Measurements from ENCODE around the gene H1-8. TPM values are rescaled to one million over a fixed set of nuclear protein-coding genes. Genes with fewer than 3 reads are reported as not detected.
"Not testable (repeated sequence)": the region's sequence is repeated elsewhere in the genome, so short reads cannot be mapped to it uniquely, and the experiment has no call there.

H1-8 gene, protein sequence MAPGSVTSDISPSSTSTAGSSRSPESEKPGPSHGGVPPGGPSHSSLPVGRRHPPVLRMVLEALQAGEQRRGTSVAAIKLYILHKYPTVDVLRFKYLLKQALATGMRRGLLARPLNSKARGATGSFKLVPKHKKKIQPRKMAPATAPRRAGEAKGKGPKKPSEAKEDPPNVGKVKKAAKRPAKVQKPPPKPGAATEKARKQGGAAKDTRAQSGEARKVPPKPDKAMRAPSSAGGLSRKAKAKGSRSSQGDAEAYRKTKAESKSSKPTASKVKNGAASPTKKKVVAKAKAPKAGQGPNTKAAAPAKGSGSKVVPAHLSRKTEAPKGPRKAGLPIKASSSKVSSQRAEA
- not detected for polyA plus RNA-seq

DNA sequence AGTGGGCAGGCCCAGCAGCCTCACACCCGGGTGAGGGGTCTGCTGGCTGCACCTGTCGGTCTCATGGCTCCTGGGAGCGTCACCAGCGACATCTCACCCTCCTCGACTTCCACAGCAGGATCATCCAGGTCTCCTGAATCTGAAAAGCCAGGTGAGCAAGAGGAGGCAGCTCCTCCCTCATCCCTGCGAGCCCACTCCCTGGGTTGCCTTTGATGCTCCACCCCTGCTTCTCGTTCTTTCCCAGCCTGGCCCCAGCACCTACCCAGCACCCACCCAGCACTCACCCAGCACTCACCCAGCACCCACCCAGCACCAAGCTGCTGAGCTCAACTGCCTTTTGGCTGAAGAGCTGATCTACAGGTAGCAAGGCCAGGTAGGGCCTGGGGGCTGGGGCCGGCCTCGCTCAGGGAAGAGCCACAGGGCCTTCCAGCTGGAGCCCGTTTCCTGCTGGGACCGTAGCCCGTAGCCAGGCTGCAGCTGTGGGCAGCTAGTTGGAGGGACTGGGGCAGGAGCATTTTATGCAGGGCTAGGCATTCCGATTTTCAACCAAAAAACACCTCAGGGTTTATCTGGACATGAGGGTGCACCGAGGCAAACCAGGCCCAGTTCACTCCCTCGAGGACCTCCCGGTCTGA, at the start of gene H1-8:
Gene H1-8, plus strand, starts transcription at position 20 of the 635 bp plus-strand sequence. Its CDS starts 44 bp downstream, at position 64.
- peak within 1 kb of the TSS in 2 of 6 donors; percentile 2 to 71 for H3K27ac Mint-ChIP-seq

GRCh38 chr3:129493206-129493605, 49.8 kb upstream of the H1-8 start:
- Mint-ChIP-seq H3K4me3 (no peak overlapping the region), H3K4me1 (peaks cover 4 to 6% of the 10 kb centered on the region in 2 donors), H3K36me3 (peaks cover 7 to 42% (median 8%) of the 10 kb centered on the region in 3 donors), H3K27ac (peak overlapping the region in 1 of 6 donors; percentile 48), H3K27me3 (ENCODE audit: low read depth in 3 of 3) (peaks cover 3 to 4% (median 3%) of the 10 kb centered on the region in 3 donors), H3K9me3 (no peaks in the 10 kb centered on the region)
- DNase-seq = no peak

More for the DNA sequence above, at the start of gene H1-8:
- no peak for DNase-seq
- Mint-ChIP-seq H3K4me1 (no peaks in the 10 kb centered on the region), H3K27me3 (ENCODE audit: low read depth in 3 of 3) (peaks cover 0 to 2% (median 0%) of the 10 kb centered on the region in 3 donors), H3K4me3 (no peak within 1 kb of the TSS), H3K36me3 (no peaks in the 10 kb centered on the region), H3K9me3 (no peaks in the 10 kb centered on the region)

DNA sequence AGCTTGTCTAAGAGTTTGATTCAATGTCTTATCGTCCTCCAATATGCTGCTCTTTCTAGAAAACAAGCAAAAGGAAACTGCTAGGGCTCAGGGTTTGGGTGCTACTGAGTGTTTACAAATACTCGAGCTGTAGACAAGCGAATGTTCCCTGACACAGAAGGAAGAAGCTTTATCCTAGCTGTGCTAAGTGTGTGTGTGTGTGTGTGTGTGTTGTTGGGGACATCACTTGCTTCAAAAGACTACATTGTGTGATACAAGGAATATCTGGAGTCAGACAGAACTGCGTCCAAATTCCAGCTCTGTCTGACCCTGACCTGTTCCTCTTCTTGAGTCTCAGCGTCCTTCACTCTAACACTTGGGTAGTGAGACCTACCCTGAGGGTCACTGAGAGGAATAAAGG, 48.5 kb upstream of the H1-8 start:
- H3K27ac Mint-ChIP-seq; H3K27me3 Mint-ChIP-seq (ENCODE audit: low read depth in 3 of 3); H3K4me1 Mint-ChIP-seq; DNase-seq; H3K9me3 Mint-ChIP-seq; H3K4me3 Mint-ChIP-seq: not testable (repeated sequence)
- peaks cover 3 to 39% (median 7%) of the 10 kb centered on the region in 3 donors for H3K36me3 Mint-ChIP-seq

DNA sequence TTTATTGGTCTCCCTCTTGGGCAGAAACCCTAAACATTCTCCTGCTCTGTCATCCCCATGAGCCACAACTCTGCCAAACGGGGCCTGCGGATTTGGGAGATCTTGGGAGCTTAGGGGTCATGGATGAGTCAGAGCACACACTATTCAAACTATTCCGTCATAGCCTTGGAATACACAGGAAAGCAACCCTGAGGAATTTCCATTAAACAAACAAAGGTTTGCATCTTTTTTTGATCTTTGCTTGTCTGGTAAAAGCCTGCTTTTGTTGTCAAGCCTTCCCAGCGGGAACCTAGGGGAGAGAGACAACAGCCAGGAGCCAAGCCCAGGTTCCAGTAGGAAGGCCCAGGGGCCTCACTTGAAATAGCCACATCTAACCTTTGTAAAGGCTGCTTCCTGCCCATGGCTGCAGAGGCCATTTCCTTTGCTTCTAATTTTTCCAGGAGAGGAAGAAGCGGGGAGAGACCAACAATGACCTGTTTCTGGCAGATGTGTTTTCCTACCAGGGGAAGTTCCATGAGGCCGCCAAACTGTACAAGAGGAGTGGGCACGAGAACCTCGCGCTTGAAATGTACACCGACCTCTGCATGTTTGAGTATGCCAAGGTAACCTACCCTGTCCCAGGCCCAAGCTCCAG, 47.9 kb upstream of the H1-8 start:
- H3K27me3 Mint-ChIP-seq (ENCODE audit: low read depth in 3 of 3); H3K27ac Mint-ChIP-seq; H3K4me3 Mint-ChIP-seq; DNase-seq; H3K4me1 Mint-ChIP-seq; H3K9me3 Mint-ChIP-seq: not testable (repeated sequence)
- H3K36me3 Mint-ChIP-seq = peaks cover 4 to 39% (median 7%) of the 10 kb centered on the region in 3 donors

GRCh38 chr3:129497876-129498275, 45.1 kb upstream of the H1-8 start:
- H3K27ac Mint-ChIP-seq = peak overlapping the region in 1 of 6 donors; percentile 50
- not testable (repeated sequence) for H3K9me3 Mint-ChIP-seq, H3K4me3 Mint-ChIP-seq

DNA sequence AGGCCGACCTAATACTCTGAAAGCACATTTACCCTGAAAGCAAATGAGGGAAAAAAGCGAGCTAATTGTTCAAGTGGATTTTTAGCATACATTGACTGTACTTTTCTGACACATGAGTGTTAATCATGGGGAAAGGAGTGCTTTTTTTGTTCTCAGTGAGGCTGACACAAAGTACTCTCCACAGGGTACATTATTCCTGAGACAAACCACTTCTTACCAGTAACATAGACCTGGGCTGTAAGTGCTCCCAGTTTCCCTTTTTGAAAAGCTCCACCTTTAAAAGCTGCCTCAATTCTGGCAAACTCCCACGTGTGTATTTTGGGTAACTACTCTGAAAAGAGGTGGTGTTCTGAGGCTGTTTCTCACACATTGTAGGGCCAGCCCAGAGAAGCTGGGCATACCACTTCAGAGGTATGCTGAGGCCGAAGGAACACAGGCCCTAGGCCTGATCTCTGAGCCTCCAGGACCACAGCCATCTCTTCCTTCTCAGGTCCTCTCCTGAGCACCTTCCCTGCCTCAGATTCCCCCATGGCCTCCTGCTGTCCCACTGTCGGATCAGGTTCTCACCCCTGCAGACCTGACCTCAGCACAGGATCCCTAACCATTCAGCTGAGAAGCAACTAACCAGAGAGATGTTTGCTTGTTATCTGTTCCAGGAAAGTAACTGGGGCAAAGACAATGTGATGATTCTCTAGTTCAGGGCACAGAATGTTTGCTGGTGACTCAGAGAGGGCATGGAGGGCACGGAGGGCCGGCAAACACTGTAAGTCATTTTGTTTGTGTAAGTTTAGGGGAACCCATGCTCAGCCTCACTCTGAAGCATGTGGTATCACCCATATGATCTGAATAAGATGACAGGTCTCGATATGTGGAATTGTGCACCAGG, 44.1 kb upstream of the H1-8 start:
- H3K4me1 Mint-ChIP-seq; H3K27ac Mint-ChIP-seq; DNase-seq; H3K9me3 Mint-ChIP-seq; H3K4me3 Mint-ChIP-seq; H3K27me3 Mint-ChIP-seq (ENCODE audit: low read depth in 3 of 3): not testable (repeated sequence)
- H3K36me3 Mint-ChIP-seq = peaks cover 4 to 32% (median 17%) of the 10 kb centered on the region in 3 donors

More at GRCh38 chr3:129497876-129498275, 45.1 kb upstream of the H1-8 start:
- not testable (repeated sequence) for H3K4me1 Mint-ChIP-seq; H3K27me3 Mint-ChIP-seq (ENCODE audit: low read depth in 3 of 3); DNase-seq
- peaks cover 4 to 39% (median 17%) of the 10 kb centered on the region in 3 donors for H3K36me3 Mint-ChIP-seq

DNA sequence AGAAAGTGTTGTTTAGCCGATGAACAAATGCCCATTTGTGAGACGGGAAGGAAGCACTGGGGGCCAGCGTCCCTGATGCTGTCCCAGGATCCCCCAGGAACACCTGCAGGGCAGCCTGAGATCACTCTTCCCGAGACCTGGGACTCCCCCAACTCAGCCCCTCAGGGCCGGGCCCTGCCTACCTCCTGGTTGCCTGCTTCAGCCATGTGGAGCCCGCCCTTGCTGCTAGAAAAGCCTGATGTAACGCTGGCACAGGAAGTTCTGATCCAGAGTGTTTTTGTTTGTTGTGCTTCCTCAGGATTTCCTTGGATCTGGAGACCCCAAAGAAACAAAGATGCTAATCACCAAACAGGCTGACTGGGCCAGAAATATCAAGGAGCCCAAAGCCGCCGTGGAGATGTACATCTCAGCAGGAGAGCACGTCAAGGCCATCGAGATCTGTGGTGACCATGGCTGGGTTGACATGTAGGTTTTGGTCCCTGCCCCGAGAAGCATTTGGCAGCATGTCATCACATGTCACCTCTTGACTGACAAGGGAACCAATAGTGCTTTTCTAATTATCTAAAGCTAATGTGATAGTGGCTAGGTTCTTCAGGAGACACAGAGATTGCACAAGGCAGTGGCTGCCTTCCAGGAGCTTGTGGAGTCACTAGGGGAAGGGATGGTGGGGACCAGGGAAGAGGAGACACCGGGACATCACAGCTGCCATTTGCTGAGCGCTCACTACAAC, 43.2 kb upstream of the H1-8 start:
- not testable (repeated sequence) for H3K4me3 Mint-ChIP-seq; H3K9me3 Mint-ChIP-seq; DNase-seq; H3K27me3 Mint-ChIP-seq (ENCODE audit: low read depth in 3 of 3); H3K27ac Mint-ChIP-seq
- peaks cover 0 to 23% (median 17%) of the 10 kb centered on the region in 3 donors for H3K36me3 Mint-ChIP-seq
- H3K4me1 Mint-ChIP-seq = peaks cover 9 to 13% of the 10 kb centered on the region in 2 donors

DNA sequence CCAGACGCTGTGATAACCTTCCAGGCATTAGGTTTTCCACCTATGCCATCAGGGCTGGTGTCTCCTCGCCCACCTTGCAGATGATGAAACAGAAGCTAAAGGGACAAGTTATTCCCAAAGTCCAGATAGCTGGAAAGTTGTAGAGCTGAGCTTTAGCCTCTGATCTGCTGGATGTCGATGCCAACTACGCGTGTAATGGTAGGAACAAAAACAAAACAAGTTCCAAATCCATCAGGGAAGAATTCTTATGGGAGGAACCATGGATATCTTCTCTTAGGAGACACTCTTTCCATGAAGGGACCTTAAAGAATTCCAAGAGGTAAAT, 42.7 kb upstream of the H1-8 start:
- no peaks in the 10 kb centered on the region for H3K9me3 Mint-ChIP-seq
- H3K36me3 Mint-ChIP-seq = peaks cover 0 to 25% (median 17%) of the 10 kb centered on the region in 3 donors
- H3K4me3 Mint-ChIP-seq = no peak overlapping the region
- H3K4me1 Mint-ChIP-seq = peaks cover 9 to 13% of the 10 kb centered on the region in 2 donors
- peaks cover 1 to 3% (median 2%) of the 10 kb centered on the region in 3 donors for H3K27me3 Mint-ChIP-seq (ENCODE audit: low read depth in 3 of 3)
- H3K27ac Mint-ChIP-seq = no peak overlapping the region
- DNase-seq = no peak

DNA sequence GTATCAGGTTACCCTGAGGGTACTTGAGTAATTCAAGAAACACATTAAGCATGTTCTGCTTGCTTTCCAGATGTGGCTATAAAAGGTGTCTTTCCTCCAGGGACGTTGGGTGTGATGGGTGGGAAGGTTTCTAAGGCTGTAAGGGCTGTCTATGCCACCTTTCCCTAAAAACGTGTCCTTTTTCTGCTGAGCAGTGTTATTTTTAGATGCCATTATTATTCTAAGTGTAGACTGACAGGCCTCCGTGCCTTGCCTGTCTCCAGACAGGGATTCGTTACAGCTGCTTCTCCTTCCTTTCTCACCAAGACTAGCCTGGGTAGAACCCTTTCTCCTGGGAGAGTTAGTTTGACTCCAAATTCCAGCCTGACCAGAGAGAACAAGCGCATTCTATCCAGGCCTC, 41.3 kb upstream of the H1-8 start:
- H3K4me3 Mint-ChIP-seq = no peak overlapping the region

DNA sequence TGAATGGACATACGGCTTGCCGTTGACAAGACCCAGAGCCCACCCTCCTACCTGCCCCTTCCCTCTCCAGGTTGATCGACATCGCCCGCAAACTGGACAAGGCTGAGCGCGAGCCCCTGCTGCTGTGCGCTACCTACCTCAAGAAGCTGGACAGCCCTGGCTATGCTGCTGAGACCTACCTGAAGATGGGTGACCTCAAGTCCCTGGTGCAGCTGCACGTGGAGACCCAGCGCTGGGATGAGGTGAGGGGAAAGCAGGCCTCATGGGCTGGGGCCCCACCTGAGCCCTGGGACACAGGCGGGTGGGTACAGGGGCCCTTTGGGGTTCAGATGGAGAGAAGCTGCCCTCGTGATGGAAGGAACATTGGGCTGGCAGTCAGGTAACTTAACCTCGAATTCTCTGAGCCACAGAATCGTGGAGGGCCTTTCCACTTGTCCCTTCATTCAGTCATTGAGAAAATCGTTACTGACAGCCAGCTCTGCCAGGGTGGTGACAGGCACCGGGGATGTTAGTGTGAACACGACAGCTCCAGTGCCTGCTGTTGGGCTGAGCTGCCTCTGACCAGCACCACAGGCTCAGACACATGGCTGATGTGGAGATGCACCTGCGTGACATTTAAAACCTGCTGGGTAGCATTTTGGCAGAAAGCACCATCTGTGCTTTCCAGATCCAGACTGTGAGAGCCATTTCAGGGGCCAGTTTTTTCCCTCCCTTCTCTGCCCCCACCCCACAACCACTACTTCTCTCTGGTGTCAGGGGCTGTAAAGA, 40.1 kb upstream of the H1-8 start:
- Mint-ChIP-seq H3K4me3 (no peak overlapping the region), H3K27ac (no peak overlapping the region), H3K4me1 (peaks cover 13 to 18% of the 10 kb centered on the region in 2 donors), H3K9me3 (no peaks in the 10 kb centered on the region), H3K27me3 (ENCODE audit: low read depth in 3 of 3) (peaks cover 1 to 4% (median 3%) of the 10 kb centered on the region in 3 donors), H3K36me3 (peaks cover 0 to 29% (median 21%) of the 10 kb centered on the region in 3 donors)
- no peak for DNase-seq

More for the DNA sequence above, 41.3 kb upstream of the H1-8 start:
- Mint-ChIP-seq H3K4me1 (peaks cover 11 to 13% of the 10 kb centered on the region in 2 donors), H3K27ac (no peak overlapping the region), H3K27me3 (ENCODE audit: low read depth in 3 of 3) (peaks cover 1 to 4% (median 3%) of the 10 kb centered on the region in 3 donors), H3K9me3 (no peaks in the 10 kb centered on the region), H3K36me3 (peaks cover 0 to 32% (median 21%) of the 10 kb centered on the region in 3 donors)
- no peak for DNase-seq

DNA sequence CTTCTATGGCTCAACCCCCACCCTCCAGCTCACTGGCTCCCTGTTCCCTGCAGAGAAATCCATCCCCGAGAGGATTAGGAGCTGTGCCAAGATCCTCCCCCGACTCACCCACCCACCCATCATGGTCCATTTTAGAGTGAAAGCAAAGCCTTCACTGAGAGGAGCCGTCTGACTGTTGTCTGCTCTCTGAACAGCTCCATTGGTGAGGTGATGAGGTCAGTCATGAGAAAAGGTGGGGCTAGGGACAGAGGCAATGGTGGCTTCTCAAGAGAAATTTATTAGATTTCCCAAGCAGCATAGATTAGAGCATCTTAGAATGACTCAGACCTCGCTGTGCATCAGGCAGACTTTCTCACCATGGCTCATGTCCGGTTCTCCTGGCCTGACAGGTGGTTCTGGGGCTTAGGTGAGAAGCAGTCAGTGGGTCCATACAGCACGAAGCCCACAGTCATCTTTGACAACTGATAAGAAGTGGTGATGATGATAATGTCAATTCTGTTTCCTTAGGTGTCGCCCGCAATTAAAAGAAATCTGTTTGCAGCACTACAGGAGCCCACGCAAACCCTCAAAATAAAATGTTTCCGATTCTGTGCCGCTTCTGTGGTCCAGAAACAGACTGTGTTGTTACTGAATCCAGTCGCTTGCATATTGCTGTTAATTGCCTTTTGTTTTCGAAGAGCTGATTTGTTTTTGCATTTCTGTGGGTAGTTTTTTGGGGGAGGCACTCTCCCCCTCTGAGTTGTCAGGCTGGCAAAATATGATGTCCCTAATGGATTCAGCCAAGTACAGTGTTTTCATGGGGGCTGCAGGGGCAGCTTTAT, 39.3 kb upstream of the H1-8 start:
- Mint-ChIP-seq H3K9me3 (no peaks in the 10 kb centered on the region), H3K4me1 (peaks cover 13 to 22% of the 10 kb centered on the region in 2 donors), H3K4me3 (peak overlapping the region in 3 of 5 donors; percentile 15 to 57 (median 57)), H3K27ac (peak overlapping the region in 4 of 6 donors; percentile 15 to 73 (median 48)), H3K36me3 (peaks cover 3 to 29% (median 21%) of the 10 kb centered on the region in 3 donors), H3K27me3 (ENCODE audit: low read depth in 3 of 3) (peaks cover 1 to 4% (median 3%) of the 10 kb centered on the region in 3 donors)
- DNase-seq = peak; percentile 55 to 73 (median 64)
